K562 (cell line): ENCODE data around the gene DPYSL4. TPM values are rescaled to one million over a fixed set of nuclear protein-coding genes. Genes with fewer than 3 reads are reported as not detected.

ENCODE experiments used
- CEBPB ChIP-seq: fragments of 450-650 bp; IDR thresholded peaks from 2 replicates; pipeline ENCODE4 v1.6.1; 2016; ENCODE audit warnings: missing genetic modification characterization, missing compliant biosample characterization
- CTBP1 ChIP-seq: fragments of 450-650 bp; IDR thresholded peaks from 2 replicates; pipeline ENCODE4 v1.6.1; 2016; ENCODE audit warnings: borderline replicate concordance
- CXXC5 ChIP-seq: fragments of 250-450 bp; sonication (Bioruptor Pico); IDR thresholded peaks from 2 replicates; pipeline ENCODE4 v1.8.0; 2022; ENCODE audit warnings: inconsistent platforms, mild to moderate bottlenecking, moderate library complexity
- ETV5 ChIP-seq: sonication (generic); formaldehyde crosslinking; IDR thresholded peaks from 2 replicates; pipeline ENCODE4 v1.4.0; 2020; ENCODE audit warnings: low read depth, mild to moderate bottlenecking, missing genetic modification reagents
- HCFC1 ChIP-seq: IDR thresholded peaks from 2 replicates; pipeline ENCODE4 v1.6.1; 2012; ENCODE audit warnings: low read depth, low read length, improper control_type of control experiment
- HDAC6 ChIP-seq: IDR thresholded peaks from 2 replicates; pipeline ENCODE4 v1.6.1; 2012; ENCODE audit warnings: low read depth, mild to moderate bottlenecking, control low read depth, inconsistent platforms, low read length, moderate library complexity
- HLTF ChIP-seq: fragments of 450-650 bp; IDR thresholded peaks from 2 replicates; pipeline ENCODE4 v1.6.1; 2016
- HNRNPLL ChIP-seq: fragments of 200-400 bp; formaldehyde crosslinking; IDR thresholded peaks from 2 replicates; pipeline ENCODE4 v1.6.1; 2017; ENCODE audit warnings: low read length, low read depth, mild to moderate bottlenecking; ENCODE audit not compliant: poor library complexity, severe bottlenecking
- HOXB6 ChIP-seq: fragments of 250-450 bp; sonication (Bioruptor Pico); IDR thresholded peaks from 2 replicates; pipeline ENCODE4 v1.5.1; 2022; ENCODE audit warnings: mild to moderate bottlenecking, borderline replicate concordance
- KAT2B ChIP-seq: IDR thresholded peaks from one replicate; pipeline ENCODE4 v1.6.1; 2012; ENCODE audit warnings: low read depth, mild to moderate bottlenecking, control low read depth, inconsistent platforms, low read length, moderate library complexity
- KAT7 ChIP-seq: sonication (generic); formaldehyde crosslinking; IDR thresholded peaks from 2 replicates; pipeline ENCODE4 v1.8.0; 2022; ENCODE audit warnings: missing genetic modification reagents, mild to moderate bottlenecking, borderline replicate concordance
- MEF2A ChIP-seq: IDR thresholded peaks from 2 replicates; pipeline ENCODE4 v1.6.1; 2011; ENCODE audit warnings: low read depth, mild to moderate bottlenecking, low read length, moderate library complexity; ENCODE audit not compliant: control insufficient read depth
- MIER1 ChIP-seq: fragments of 450-650 bp; IDR thresholded peaks from 2 replicates; pipeline ENCODE4 v1.6.1; 2016; ENCODE audit warnings: antibody characterized with exemption, mild to moderate bottlenecking, low read depth
- NCOA4 ChIP-seq: fragments of 450-650 bp; IDR thresholded peaks from 2 replicates; pipeline ENCODE4 v1.6.1; 2018; ENCODE audit warnings: mild to moderate bottlenecking; ENCODE audit not compliant: partially characterized antibody
- NRF1 ChIP-seq, 2 experiments: fragments of 450-650 bp; IDR thresholded peaks in 1 of 2; conservative IDR thresholded peaks in 1 of 2; 2 replicates each; pipeline ENCODE4 v1.6.1; 2014; ENCODE audit warnings: mild to moderate bottlenecking in 2 of 2
- POLR2H ChIP-seq: IDR thresholded peaks from 2 replicates; pipeline ENCODE4 v1.6.1; 2016; ENCODE audit warnings: missing genetic modification characterization, low read depth, mild to moderate bottlenecking, control low read depth, missing compliant biosample characterization, moderate library complexity
- POU5F1 ChIP-seq: fragments of 150-350 bp; IDR thresholded peaks from 2 replicates; pipeline ENCODE4 v1.6.1; 2014; ENCODE audit warnings: borderline replicate concordance, low read length, low read depth, mild to moderate bottlenecking; ENCODE audit not compliant: partially characterized antibody
- TAF9B ChIP-seq: fragments of 450-650 bp; IDR thresholded peaks from 2 replicates; pipeline ENCODE4 v1.6.1; 2018; ENCODE audit warnings: mild to moderate bottlenecking; ENCODE audit not compliant: partially characterized antibody
- TFAM ChIP-seq: fragments of 250-450 bp; sonication (Bioruptor Pico); conservative IDR thresholded peaks from 2 replicates; pipeline ENCODE4 v1.5.0; 2021; ENCODE audit warnings: mild to moderate bottlenecking, moderate library complexity
- ZBTB1 ChIP-seq: sonication (generic); formaldehyde crosslinking; IDR thresholded peaks from 2 replicates; pipeline ENCODE4 v1.8.1; 2023; ENCODE audit warnings: missing genetic modification reagents, low read depth, mild to moderate bottlenecking, borderline replicate concordance
- ZNF146 ChIP-seq: IDR thresholded peaks from one replicate; pipeline ENCODE4 v1.6.1; 2018; ENCODE audit warnings: missing compliant biosample characterization; ENCODE audit not compliant: unreplicated experiment
- polyA plus RNA-seq, 8 experiments: library from polyadenylated mRNA; depleted of rRNA in 4 of 8; stranded (reverse) in 5 of 8; unstranded in 3 of 8; fragments of >200 nt; fragmentation: Nextera tagmentation in 2 of 8; fragmentation: Illumina TruSeq in 1 of 8; extraction: Ambion mirVana in 2 of 8; extraction: Trizol in 1 of 8; gene quantifications; 2 replicates each; pipeline versions ENCODE4 v1.2.1 to v1.2.3, GENCODE V29; 2011 to 2014; ENCODE audit warnings: inconsistent platforms in 1 of 8, missing spikeins in 1 of 8
- total RNA-seq, 7 experiments: library from RNA; depleted of rRNA in 6 of 7; stranded (reverse); fragments of >200 nt in 6 of 7; fragmentation: Illumina TruSeq in 2 of 7; extraction: Trizol in 2 of 7; gene quantifications; 2 replicates each; pipeline versions ENCODE4 v1.2.1 to v1.2.3, GENCODE V29; 2011 to 2021; ENCODE audit warnings: low replicate concordance in 1 of 7
- TF ChIP-seq, protein P1 (sequence below): fragments of 250-450 bp; sonication (Bioruptor Pico); IDR thresholded peaks from 2 replicates; pipeline ENCODE4 v1.4.0; 2020; ENCODE audit warnings: mild to moderate bottlenecking
- TF ChIP-seq, protein P2 (sequence below): fragments of 450-650 bp; formaldehyde crosslinking; IDR thresholded peaks from 2 replicates; pipeline ENCODE4 v1.4.0; 2022; ENCODE audit warnings: mild to moderate bottlenecking, moderate library complexity
- TF ChIP-seq, protein P3 (sequence below), 2 experiments: fragments of 250-450 bp in 1 of 2; fragments of 450-650 bp in 1 of 2; sonication (Bioruptor Pico) in 1 of 2; IDR thresholded peaks; 2 replicates each; pipeline versions ENCODE4 v1.6.1 to v1.8.0; 2016 to 2021; ENCODE audit warnings: mild to moderate bottlenecking in 2 of 2, moderate library complexity in 2 of 2, missing compliant biosample characterization in 1 of 2, missing genetic modification characterization in 1 of 2

The DPYSL4 gene
- total and polyA plus RNA-seq, 9 of the 15 experiments (the other 6 are each of a cell fraction or from before 2014, with no cell fraction given), result 0.03 TPM; not detected in 8

DNA sequence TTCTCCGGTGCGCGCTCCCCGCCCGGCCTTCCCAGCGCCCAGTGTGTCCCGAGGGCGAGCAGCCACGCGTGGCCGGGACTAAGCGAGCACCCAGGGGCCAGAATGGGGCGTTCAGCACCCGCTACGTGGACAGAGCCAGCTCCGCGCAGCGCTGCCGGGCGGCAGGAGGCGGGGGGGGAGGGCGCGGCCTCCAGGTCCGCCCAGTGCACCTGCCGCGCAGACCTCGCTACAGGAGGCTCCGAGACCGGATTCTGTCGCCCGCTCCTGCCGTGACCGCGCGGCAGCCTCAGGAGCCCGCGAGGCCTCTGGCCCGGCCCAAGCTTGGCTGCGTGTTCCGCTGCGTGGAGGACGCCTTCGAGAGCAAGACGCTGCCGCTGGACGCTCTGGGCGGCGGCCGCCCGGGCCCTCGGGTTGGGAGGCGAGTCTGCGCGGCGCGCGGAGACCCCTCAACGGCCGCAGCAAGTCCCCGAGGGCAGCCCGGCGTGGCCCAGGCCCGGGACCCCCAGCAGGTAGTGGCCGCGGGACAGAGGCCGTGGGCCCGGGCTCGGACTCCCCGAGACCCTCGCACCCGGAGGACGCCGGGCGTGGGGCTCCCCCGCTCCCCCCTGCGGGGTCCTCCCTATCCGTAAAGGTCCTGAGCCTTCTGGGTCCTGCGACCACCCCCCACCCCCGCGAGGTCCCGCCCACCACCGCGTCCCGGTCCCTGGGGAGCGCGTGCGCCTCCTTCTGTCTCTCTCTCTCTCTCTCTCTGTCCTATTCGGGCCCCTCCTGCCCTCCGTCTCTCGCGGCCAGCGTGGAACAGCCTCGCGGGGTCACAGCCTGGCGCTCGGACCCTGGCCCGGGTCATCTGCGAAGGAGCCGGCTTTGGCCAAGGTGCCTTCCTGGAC lies 904 bp upstream of the DPYSL4 start (continued):
- TF ChIP-seq, protein P1, sequence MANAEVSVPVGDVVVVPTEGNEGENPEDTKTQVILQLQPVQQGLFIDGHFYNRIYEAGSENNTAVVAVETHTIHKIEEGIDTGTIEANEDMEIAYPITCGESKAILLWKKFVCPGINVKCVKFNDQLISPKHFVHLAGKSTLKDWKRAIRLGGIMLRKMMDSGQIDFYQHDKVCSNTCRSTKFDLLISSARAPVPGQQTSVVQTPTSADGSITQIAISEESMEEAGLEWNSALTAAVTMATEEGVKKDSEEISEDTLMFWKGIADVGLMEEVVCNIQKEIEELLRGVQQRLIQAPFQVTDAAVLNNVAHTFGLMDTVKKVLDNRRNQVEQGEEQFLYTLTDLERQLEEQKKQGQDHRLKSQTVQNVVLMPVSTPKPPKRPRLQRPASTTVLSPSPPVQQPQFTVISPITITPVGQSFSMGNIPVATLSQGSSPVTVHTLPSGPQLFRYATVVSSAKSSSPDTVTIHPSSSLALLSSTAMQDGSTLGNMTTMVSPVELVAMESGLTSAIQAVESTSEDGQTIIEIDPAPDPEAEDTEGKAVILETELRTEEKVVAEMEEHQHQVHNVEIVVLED (CRISPR knock-in tag), result peak; percentile 75
- TF ChIP-seq HNRNPLL (no peak), NRF1 (conservative IDR thresholded peaks at IDR 0.05 in 1 of 2, IDR thresholded peaks at IDR 0.05 in 1 of 2) (peak in 1 of 2 experiments; percentile 30; a peak in 2 of 4 replicates), ETV5 (CRISPR knock-in tag) (no peak), POU5F1 (no peak), ZBTB1 (CRISPR knock-in tag) (no peak), HOXB6 (CRISPR knock-in tag) (no peak), HDAC6 (no peak), TAF9B (no peak), CEBPB (tag) (no peak), HLTF (no peak), HCFC1 (no peak), KAT2B (no peak), MEF2A (no peak), ZNF146 (no peak), MIER1 (peak; percentile 75), POLR2H (tag) (no peak), KAT7 (CRISPR knock-in tag) (no peak), NCOA4 (no peak), TFAM (CRISPR knock-in tag) (no peak), CTBP1 (0 out of 2 replicates have a peak, but pooled peaks have one; percentile 23), CXXC5 (peak; percentile 62)
- TF ChIP-seq, protein P2, sequence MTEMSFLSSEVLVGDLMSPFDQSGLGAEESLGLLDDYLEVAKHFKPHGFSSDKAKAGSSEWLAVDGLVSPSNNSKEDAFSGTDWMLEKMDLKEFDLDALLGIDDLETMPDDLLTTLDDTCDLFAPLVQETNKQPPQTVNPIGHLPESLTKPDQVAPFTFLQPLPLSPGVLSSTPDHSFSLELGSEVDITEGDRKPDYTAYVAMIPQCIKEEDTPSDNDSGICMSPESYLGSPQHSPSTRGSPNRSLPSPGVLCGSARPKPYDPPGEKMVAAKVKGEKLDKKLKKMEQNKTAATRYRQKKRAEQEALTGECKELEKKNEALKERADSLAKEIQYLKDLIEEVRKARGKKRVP (CRISPR knock-in tag), result no peak
- TF ChIP-seq, protein P3, sequence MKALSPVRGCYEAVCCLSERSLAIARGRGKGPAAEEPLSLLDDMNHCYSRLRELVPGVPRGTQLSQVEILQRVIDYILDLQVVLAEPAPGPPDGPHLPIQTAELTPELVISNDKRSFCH (CRISPR knock-in tag; IDR thresholded peaks at IDR 0.05), result no peak
- TF ChIP-seq, protein P3 (tag; IDR thresholded peaks at IDR 0.05), result no peak
